Dedifferentiated amniotic fluid mesenchymal stem cell (primary cell): ENCODE data around the gene ADAP1.
"Not testable (repeated sequence)": the region's sequence is repeated elsewhere in the genome, so short reads cannot be mapped to it uniquely, and the experiment has no call there.

Experiments
- DNase-seq: peaks from one replicate; pipeline ENCODE4 v3.0.0-alpha.2; 2016; ENCODE audit errors: extremely low spot score

The ADAP1 gene

DNA sequence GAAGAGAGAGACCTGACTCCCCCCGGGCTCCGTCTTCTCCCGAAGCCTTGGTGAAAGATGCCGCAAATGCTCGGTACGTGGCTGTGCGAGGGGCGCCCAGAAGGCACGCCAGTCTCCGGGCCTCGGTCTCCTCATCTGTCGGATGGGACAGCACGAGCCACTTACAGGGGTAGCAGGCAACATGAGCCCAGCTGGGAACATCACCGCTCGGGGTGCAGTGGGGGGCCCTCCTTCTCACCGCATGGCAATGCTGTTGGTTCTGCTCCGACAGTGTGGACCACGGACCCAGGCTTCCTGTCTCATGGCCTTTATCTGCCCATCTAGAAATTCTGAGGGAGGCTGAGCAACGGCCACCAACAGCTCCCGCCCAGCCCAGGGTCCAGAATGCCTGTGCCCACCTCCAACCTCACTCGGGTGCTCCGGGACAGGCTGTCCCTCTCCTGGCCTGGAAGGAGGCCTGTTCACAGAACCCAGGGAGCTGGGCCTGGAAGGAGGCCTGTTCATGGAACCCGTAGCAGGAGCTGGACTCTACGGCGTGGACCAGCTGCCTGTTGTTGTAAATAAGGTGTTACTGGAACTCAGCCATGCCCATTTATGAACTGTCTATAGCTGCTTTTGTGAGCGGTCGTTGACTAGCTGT lies 15.8 kb downstream of the ADAP1 start:
- no peak for DNase-seq

GRCh38 chr7:937856-938484 lies 16.5 kb downstream of the ADAP1 start:
- DNase-seq = no peak

DNA sequence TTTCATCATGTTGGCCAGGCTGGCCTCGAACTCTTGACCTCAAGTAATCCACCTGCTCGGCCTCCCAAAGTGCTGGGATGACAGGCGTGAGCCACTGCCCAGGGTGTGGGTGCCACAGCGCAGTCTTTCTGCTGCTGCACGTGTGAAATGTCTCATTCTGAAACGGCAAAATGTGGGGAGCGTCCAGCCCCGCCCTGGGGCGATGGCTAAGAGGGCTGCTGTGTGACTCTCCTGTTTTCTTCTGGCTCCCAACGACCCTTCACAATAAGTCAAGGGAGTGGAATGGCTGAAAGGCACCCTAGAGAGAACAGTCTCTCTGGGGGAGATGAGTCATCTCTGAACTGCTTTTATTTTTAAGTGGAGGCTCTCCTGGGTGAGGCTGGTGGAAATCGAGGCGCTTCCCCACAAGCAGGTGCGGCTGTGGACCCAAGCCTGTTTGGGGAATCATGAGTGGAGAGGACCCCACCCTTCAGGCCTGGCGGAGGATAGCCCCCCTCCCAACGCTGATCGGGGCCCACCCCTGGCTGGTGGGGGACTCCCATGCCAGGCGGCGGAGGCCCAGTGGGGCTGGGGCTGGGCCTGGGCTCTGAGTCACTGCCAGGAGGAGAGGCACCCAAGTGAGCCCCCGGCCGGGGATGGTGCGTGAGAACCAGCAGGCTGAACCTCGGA lies 18.0 kb downstream of the ADAP1 start:
- no peak for DNase-seq

DNA sequence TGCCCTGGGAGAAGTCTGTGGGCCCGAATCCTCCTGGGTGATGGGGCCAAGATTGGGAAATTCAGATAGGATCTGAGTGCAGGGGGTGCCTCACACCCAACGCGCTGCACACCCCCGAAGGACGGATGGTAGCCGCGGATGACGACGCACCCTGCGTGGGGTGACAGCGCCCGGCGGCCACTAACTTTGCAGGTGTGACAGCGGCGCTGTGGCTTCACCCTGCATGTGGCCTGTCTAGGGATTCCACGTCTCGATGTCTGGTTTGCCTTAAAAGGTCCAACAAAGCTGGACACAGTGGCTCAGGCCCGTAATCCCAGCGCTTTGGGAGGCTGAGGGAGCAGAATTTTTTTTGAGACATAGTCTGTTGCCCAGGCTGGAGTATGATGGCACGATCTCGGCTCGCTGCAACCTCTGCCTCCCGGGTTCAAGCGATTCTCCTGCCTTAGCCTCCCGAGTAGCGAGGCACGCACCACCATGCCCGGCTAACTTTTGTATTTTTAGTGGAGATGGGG lies 18.6 kb downstream of the ADAP1 start:
- no peak for DNase-seq

DNA sequence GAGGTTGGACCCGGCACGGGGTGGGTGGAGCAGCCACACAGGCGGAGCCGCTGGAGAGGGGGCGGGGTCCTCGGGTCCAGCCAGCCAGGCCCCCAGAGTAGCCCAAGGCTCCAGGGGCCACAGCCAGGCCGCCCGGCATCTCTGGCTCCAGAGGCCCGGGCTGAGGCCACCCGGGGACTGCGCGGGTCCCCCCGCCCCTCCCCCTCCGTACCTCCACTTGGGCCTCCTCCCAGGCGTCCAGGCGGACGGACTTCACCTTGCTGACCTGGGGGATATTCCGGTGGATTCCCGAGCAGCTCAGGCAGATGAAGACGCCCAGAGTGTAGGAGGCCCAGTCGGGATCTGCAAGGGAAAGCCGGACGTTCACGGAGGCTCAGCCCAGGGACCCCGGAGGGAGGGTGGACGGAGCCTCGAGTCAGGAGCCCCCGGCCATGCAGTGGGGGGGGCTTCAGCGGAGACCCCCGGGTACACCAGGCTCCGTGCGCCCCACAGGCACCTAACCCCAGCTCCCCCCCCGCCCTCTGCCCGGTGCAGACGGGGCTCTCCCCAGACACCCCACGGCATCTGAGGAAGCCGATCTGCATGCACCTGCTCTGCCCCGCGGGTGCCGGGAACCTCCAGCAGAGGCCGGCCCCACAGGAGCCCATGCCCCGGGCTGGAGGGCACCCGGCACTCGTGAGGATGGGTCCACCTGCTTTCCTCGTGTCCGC lies 19.2 kb downstream of the ADAP1 start:
- DNase-seq = no peak

- no peak for DNase-seq
Measured at GRCh38 chr7:934469-935163, 19.9 kb downstream of the ADAP1 start.

GRCh38 chr7:932651-932975 lies 21.9 kb downstream of the ADAP1 start:
- DNase-seq = no peak

GRCh38 chr7:931871-932650 lies 22.4 kb downstream of the ADAP1 start:
- DNase-seq = no peak

- no peak for DNase-seq
Measured at GRCh38 chr7:930975-931758, 23.3 kb downstream of the ADAP1 start.

DNA sequence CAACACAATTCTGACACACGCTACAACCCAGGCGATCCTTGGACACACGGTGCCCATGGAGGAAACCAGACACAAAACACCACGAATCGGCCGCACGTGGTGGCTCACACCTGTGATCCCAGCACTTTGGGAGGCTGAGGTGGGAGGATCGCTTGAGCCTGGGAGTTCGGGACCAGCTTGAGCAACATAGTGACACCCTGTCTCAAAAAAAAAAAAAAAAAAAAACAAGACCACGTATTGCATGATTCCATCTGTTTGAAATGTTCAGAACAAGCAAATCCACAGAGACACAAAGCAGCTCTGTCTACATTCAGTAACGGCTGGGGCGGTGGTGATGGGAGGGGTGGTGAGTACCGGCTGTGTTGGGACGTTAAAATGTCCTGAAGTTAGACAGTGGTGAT lies 25.2 kb downstream of the ADAP1 start:
- DNase-seq = no peak

DNA sequence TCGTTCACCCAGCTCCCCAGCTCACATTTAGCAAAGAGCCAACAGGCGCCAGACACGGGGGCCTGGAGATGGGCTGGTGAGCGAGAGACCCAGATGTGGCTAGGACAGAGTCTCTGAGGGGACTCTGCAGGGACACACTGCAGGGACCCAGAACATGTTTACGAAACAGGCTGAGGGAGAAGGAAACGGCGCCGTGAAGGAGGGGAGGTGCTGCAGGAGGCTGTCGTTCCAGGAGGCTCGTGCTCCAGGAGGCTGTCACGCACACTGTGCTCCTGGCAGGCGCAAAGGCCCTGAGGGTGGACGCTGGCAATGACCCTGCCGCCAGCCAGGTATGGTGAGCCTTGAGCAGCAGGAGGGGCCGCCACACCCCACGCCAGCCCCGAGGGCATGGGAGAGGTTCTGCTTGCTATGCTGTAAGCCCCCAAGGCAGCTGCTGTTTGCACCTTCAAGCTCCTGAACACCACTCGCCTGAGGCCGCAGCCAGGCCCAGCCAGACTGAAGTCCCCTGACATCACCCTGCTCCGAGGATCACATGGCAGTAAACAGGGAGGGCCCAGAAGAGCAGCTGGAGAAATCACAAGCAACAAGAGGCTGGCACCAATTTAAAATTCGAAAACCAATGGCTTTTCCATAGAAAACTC lies 27.3 kb downstream of the ADAP1 start:
- DNase-seq = no peak

DNA sequence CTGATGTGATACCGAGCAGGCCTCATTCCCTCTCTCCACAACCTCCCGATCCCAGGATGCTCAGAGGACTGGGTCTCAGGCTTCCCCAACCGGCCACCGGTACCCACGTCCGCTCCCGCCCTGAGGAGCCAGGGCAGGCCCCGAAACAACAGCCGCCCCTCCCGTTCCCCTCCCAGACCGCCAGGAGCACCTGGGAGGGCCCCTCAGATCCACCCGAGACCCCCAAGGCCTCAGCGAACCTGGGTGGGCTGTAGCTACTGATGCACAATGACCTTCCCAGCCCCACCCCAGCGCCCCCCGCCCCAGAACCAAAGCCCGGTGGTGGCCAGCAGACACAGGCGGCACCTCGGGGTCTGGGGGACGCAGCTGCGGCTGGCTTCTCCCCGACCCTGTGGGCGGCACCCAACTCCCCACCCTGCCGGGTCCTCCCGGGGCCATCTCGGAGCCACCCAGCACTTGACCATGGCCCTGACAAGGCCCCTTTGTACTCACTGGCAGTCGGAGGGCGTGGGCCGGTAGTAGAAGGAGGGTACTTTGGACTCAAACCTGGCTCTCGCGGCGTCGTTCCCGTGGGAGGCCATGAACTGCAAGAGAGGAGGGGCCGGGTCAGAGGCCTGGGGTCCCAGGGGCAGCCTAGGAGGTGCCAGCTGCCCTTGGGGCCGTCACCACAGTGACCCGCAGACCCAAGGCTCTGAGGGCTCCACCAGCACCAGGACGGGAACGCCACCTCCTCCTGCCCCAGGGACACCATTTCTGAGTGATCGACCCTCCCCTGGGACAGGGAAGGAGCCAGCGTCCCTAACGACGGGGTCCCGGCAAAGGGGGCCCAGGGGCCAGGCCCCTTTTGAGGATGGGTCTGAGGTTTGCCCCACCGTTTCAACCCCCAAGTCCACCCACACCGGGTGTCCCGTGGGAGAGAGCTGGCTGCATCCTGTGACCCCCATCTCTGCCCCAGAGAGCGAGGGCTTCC lies 28.1 kb downstream of the ADAP1 start:
- no peak for DNase-seq

DNA sequence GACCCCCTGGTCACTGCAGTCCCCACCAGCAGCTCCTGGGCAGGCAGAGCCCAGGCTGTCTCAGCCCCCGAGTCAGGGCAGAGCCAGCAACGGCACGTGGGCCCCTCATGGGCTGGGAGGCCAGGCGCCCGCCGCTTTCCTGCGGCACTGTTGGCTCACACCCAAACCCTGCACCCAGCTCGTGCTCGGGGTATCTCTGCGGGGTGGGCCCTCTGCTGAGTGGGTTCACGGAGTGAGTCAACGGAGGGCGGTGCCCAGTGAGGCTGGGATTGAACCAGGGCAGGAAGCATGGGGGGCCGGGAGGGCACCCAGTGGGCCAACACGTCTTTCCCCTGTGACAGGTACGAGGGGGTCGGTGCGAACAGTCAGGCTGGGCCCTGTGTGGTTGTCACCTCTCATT lies 28.9 kb downstream of the ADAP1 start:
- no peak for DNase-seq

DNA sequence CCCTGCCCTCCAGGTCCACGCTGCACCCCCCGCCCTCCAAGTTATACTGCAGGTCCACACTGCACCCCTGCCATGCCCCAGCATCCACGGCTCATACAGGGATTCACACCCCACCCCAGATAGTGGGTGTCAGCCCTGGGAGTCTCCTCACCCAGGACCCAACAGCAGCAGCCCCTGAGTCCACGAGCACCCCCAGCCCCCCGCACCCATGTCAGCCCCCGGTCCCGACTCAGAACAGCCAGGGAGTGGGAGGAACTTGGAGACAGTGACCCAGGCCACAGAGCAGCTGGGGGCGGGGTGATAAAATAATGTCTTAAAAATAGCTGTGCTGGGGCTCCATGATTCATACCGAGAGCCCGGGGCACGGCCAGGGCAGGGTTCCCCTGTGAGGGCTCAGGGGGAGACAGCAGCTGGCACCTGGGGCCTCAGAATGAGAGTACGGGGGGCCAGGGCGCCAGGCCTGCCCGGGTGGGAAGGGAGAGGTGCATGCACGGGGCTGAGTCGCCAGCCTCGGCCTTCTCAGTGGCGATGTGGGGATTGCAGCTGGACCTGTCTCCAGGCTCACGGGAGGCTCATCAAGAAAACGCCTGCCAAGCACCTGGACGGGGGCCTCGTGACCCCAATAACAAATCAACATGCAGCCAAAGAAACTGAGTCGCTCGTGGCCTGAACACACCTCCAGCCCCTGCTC lies 29.8 kb downstream of the ADAP1 start:
- DNase-seq = no peak

DNA sequence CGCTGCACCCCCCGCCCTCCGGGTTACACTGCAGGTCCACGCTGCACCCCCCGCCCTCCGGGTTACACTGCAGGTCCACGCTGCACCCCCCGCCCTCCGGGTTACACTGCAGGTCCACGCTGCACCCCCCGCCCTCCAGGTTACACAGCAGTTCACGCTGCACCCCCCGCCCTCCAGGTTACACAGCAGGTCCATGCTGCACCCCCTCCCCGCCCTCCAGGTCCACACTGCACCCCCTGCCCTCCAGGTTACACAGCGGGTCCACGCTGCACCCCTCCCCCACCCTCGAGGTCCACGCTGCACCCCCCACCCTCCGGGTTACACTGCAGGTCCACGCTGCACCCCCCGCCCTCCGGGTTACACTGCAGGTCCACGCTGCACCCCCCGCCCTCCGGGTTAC lies 30.4 kb downstream of the ADAP1 start:
- DNase-seq = not testable (repeated sequence)

GRCh38 chr7:923108-924041 lies 31.1 kb downstream of the ADAP1 start:
- no peak for DNase-seq
